ENCODE data around the gene AHCTF1.
"Not testable (repeated sequence)": the region's sequence is repeated elsewhere in the genome, so short reads cannot be mapped to it uniquely, and the experiment has no call there.

AHCTF1 gene

GRCh38 chr1:246836209-246836966 is 95.4 kb downstream of the AHCTF1 start:
- DNase-seq = peak in 1 of 2 experiments; percentile 38

GRCh38 chr1:246831543-246831942 is 100.2 kb downstream of the AHCTF1 start:
- no peak for DNase-seq

- no peak for DNase-seq
Measured at GRCh38 chr1:246828818-246829217, 102.9 kb downstream of the AHCTF1 start.

GRCh38 chr1:246827396-246827795 is 104.4 kb downstream of the AHCTF1 start:
- DNase-seq = no peak

- DNase-seq = no peak
Measured at GRCh38 chr1:246825557-246826175, 106.1 kb downstream of the AHCTF1 start.

- no peak for DNase-seq
Measured at GRCh38 chr1:246824541-246824940, 107.2 kb downstream of the AHCTF1 start.

- not testable (repeated sequence) for DNase-seq
Measured at GRCh38 chr1:246822154-246822553, 109.6 kb downstream of the AHCTF1 start.

GRCh38 chr1:246820666-246821065 is 111.1 kb downstream of the AHCTF1 start:
- DNase-seq = no peak

- DNase-seq = not testable (repeated sequence)
Measured at GRCh38 chr1:246817778-246818177, 114.0 kb downstream of the AHCTF1 start.

GRCh38 chr1:246815693-246816270 is 116.0 kb downstream of the AHCTF1 start:
- no peak for DNase-seq

GRCh38 chr1:246814890-246815289 is 116.9 kb downstream of the AHCTF1 start:
- DNase-seq = no peak

- not testable (repeated sequence) for DNase-seq
Measured at GRCh38 chr1:246813325-246813724, 118.4 kb downstream of the AHCTF1 start.

GRCh38 chr1:246811985-246812384 is 119.8 kb downstream of the AHCTF1 start:
- DNase-seq = no peak

- no peak for DNase-seq
Measured at GRCh38 chr1:246809473-246809872, 122.3 kb downstream of the AHCTF1 start.

GRCh38 chr1:246805135-246805716 is 126.5 kb downstream of the AHCTF1 start:
- no peak for DNase-seq

GRCh38 chr1:246803883-246804282 is 127.9 kb downstream of the AHCTF1 start:
- DNase-seq = no peak

- DNase-seq = no peak
Measured at GRCh38 chr1:246803373-246803772, 128.4 kb downstream of the AHCTF1 start.

GRCh38 chr1:246801241-246802020 is 130.3 kb downstream of the AHCTF1 start:
- no peak for DNase-seq

- DNase-seq = no peak
Measured at GRCh38 chr1:246800756-246801155, 131.0 kb downstream of the AHCTF1 start.

- DNase-seq = no peak
Measured at GRCh38 chr1:246800356-246800755, 131.4 kb downstream of the AHCTF1 start.

GRCh38 chr1:246798606-246799496 is 132.9 kb downstream of the AHCTF1 start:
- DNase-seq = peak in 1 of 2 experiments; percentile 13

- no peak for DNase-seq
Measured at GRCh38 chr1:246798107-246798506, 133.6 kb downstream of the AHCTF1 start.
